ENCODE measurements around the gene TP53RK. TPM values are rescaled to one million over a fixed set of nuclear protein-coding genes. Genes with fewer than 3 reads are reported as not detected.

TP53RK gene
- total and polyA plus RNA-seq, 2 of the 13 experiments (the other 11 are each of a cell fraction or from before 2014, with no cell fraction given) = 12.9 to 25.5 TPM

GRCh38 chr20:46699651-46700359, 10.6 kb upstream of the TP53RK start (continued):
- no peak for TF ChIP-seq IRF2 (CRISPR knock-in tag; IDR thresholded peaks at IDR 0.05)
- TF ChIP-seq DMTF1 (CRISPR knock-in tag; IDR thresholded peaks at IDR 0.05) = no peak
- no peak for TF ChIP-seq JUND (CRISPR knock-in tag; IDR thresholded peaks at IDR 0.05)
- 0 out of 2 replicates have a peak, but pooled peaks have one; percentile 41 for TF ChIP-seq ZNF362 (CRISPR knock-in tag; IDR thresholded peaks at IDR 0.05; ENCODE audit: borderline replicate concordance)
- no peak for TF ChIP-seq PREB (CRISPR knock-in tag; IDR thresholded peaks at IDR 0.05)
- peak; percentile 42 for TF ChIP-seq BCL6 (CRISPR knock-in tag; IDR thresholded peaks at IDR 0.05)
- 0 out of 2 replicates have a peak, but pooled peaks have one; percentile 67 for TF ChIP-seq ZNF326 (CRISPR knock-in tag; IDR thresholded peaks at IDR 0.05; ENCODE audit: borderline replicate concordance)
- 0 out of 2 replicates have a peak, but pooled peaks have one; percentile 33 for TF ChIP-seq SSRP1 (CRISPR knock-in tag; IDR thresholded peaks at IDR 0.05)
- TF ChIP-seq CENPBD1 (CRISPR knock-in tag; IDR thresholded peaks at IDR 0.05; ENCODE audit: borderline replicate concordance, low read depth) = no peak
- TF ChIP-seq GATAD1 (CRISPR knock-in tag; IDR thresholded peaks at IDR 0.05) = no peak
- no peak for TF ChIP-seq NCOR1 (IDR thresholded peaks at IDR 0.05; ENCODE audit: borderline replicate concordance, low read length)
- TF ChIP-seq GTF3A (CRISPR knock-in tag; conservative IDR thresholded peaks at IDR 0.05) = 0 out of 2 replicates have a peak, but pooled peaks have one; percentile 43
- peak; percentile 49 for TF ChIP-seq FOXO1 (CRISPR knock-in tag; IDR thresholded peaks at IDR 0.05)
- no peak for TF ChIP-seq ZMYM4 (CRISPR knock-in tag; IDR thresholded peaks at IDR 0.05)
- TF ChIP-seq ZNF670 (CRISPR knock-in tag; IDR thresholded peaks at IDR 0.05; ENCODE audit: borderline replicate concordance) = no peak
- 0 out of 2 replicates have a peak, but pooled peaks have one; percentile 52 for TF ChIP-seq ZNF710 (CRISPR knock-in tag; IDR thresholded peaks at IDR 0.05; ENCODE audit: borderline replicate concordance)
- TF ChIP-seq SP5 (CRISPR knock-in tag; IDR thresholded peaks at IDR 0.05; ENCODE audit: borderline replicate concordance, low read depth) = no peak
- 0 out of 2 replicates have a peak, but pooled peaks have one; percentile 53 for TF ChIP-seq KAT8 (CRISPR knock-in tag; IDR thresholded peaks at IDR 0.05)
- TF ChIP-seq ZNF281 (CRISPR knock-in tag; IDR thresholded peaks at IDR 0.05; ENCODE audit: borderline replicate concordance) = peak; percentile 54; the same call in 1 of the 2 replicates

Data from HepG2 (cell line).